Memory B cell (primary cell): Measurements from ENCODE around the gene CADM2.

Experiments
- ATAC-seq: fragments of 150-1000 bp; cut with Tn5 transposase; 2 replicates; pipeline ENCODE4 v1.10.0; 2021; ENCODE audit warnings: low read depth, mild to moderate bottlenecking, moderate library complexity
- DNase-seq, 2 donors: peaks; one replicate each; pipeline ENCODE4 v3.0.0; 2022; ENCODE audit warnings: low spot score in 2 of 2
- H3K27ac Mint-ChIP-seq: one replicate; pipeline ENCODE4 v1.8.0; 2022; ENCODE audit warnings: mild to moderate bottlenecking, moderate library complexity, mixed read lengths
- H3K27me3 Mint-ChIP-seq: one replicate; pipeline ENCODE4 v1.8.0; 2022; ENCODE audit warnings: mixed read lengths
- H3K36me3 Mint-ChIP-seq: one replicate; pipeline ENCODE4 v1.8.0; 2022; ENCODE audit warnings: mild to moderate bottlenecking, mixed read lengths
- H3K4me1 Mint-ChIP-seq: one replicate; pipeline ENCODE4 v1.8.0; 2022; ENCODE audit warnings: mixed read lengths
- H3K4me3 Mint-ChIP-seq: one replicate; pipeline ENCODE4 v1.8.0; 2022; ENCODE audit warnings: mild to moderate bottlenecking, moderate library complexity, mixed read lengths
- H3K9me3 Mint-ChIP-seq: one replicate; pipeline ENCODE4 v1.8.0; 2022; ENCODE audit warnings: mixed read lengths

Gene CADM2

DNA sequence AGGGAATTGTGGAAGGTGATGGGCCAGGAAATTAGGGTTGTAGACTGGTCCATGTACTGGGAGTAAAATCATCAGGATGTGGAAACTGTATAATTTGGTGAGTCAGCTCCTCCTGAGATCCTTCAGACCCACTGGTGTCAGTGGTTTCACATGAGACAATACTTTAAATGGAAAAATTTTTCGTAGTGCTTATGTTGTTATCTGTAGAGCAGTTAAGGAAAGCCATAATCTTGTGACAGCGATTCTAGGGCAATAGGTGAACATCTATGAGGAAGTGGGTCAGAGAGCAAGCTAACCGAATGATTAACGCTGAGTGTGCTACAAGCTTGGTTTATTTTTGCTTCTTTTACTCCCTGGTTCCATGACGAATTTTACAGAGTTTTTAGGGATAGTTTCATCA is 200.6 kb downstream of the CADM2 start:
- no peaks in the 10 kb centered on the region for H3K27me3 Mint-ChIP-seq
- H3K4me1 Mint-ChIP-seq = no peaks in the 10 kb centered on the region
- H3K36me3 Mint-ChIP-seq = no peaks in the 10 kb centered on the region
- H3K4me3 Mint-ChIP-seq = no peak overlapping the region
- no peak for DNase-seq
- H3K9me3 Mint-ChIP-seq = peaks cover 5% of the 10 kb centered on the region
- no peak overlapping the region for H3K27ac Mint-ChIP-seq
- no peak for ATAC-seq

DNA sequence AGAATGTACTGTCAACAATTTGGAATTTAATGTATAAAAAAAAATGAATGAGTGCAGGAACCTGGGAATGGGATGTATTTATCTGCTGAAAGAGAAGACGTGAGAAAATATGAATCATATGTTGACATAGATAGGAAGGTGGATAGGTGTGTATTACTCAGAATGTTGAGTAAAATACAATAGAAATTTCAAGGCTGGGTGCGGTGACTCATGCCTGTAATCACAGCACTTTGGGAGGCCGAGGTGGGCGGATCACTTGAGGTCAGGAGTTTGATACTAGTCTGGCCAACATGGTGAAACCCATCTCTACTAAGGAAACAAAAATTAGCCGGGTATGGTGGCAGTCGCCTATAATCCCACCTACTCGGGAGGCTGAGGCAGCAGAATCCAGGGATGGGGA is 202.8 kb downstream of the CADM2 start:
- no peak for DNase-seq
- H3K27me3 Mint-ChIP-seq = no peaks in the 10 kb centered on the region
- no peak overlapping the region for H3K27ac Mint-ChIP-seq
- no peaks in the 10 kb centered on the region for H3K4me1 Mint-ChIP-seq
- no peak for ATAC-seq
- H3K4me3 Mint-ChIP-seq = no peak overlapping the region
- H3K36me3 Mint-ChIP-seq = no peaks in the 10 kb centered on the region
- peaks cover 4% of the 10 kb centered on the region for H3K9me3 Mint-ChIP-seq

DNA sequence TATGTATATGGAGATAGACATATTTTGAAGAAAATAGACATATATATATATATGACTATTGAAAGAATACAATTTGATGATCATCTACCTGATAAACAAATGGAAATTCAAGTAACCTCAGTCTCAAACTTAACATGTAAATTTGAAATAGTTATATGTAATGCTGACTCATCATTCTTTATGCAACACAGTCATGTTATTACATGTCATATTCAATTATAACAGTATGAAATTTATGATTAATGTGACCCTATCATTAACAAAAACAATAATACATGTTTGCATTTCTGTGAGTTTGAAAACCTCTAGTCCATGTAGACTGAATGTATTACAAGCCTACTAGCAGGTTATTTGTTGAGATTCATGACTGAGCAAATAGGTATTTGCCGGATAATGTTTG is 204.1 kb downstream of the CADM2 start:
- no peaks in the 10 kb centered on the region for H3K4me1 Mint-ChIP-seq
- no peak for DNase-seq
- no peaks in the 10 kb centered on the region for H3K27me3 Mint-ChIP-seq

DNA sequence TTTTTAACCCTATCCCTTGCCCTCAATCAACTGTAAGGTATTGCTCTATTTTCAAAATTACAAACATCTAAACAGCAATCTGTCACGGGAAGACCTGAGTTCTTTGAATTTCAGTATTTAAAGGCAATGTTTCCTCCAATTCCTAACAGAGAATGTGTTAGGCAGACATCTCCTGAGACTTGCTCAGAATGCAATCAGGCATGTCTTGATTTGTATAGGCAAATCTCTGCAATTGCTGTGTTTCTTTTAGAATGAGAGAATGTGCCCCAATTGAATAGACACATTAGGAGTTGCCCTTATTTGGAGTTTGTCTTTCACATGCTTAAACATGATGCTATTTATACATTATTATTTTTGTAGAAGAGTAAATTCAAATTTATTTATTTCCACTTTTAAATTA is 205.6 kb downstream of the CADM2 start:
- Mint-ChIP-seq H3K9me3 (no peaks in the 10 kb centered on the region), H3K27ac (no peak overlapping the region)
- DNase-seq = no peak

More for the DNA sequence above, 204.1 kb downstream of the CADM2 start:
- H3K27ac Mint-ChIP-seq = no peak overlapping the region
- peaks cover 4% of the 10 kb centered on the region for H3K9me3 Mint-ChIP-seq
- no peaks in the 10 kb centered on the region for H3K36me3 Mint-ChIP-seq
- no peak for ATAC-seq
- H3K4me3 Mint-ChIP-seq = no peak overlapping the region

DNA sequence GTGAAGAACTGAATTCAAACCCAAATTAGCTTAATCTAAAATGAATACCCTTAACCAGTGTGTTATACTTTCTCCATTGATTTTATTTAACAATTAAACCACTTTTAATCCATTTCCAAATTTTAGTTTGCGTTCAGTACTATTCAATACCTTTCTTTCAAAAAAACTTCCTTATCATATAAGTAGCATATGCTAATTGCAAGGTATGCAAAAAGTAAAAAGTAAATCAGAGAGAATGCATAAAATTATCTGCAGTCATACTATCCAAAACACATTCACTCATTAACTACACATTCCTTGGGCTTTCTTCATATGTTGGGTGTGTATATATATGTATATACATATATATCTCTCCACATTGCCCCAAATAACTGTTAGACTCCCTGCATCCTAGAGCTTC is 208.8 kb downstream of the CADM2 start:
- Mint-ChIP-seq H3K4me1 (no peaks in the 10 kb centered on the region), H3K36me3 (no peaks in the 10 kb centered on the region), H3K4me3 (no peak overlapping the region), H3K27ac (no peak overlapping the region), H3K27me3 (no peaks in the 10 kb centered on the region), H3K9me3 (no peaks in the 10 kb centered on the region)
- DNase-seq (no peak), ATAC-seq (no peak)

More for the DNA sequence above, 205.6 kb downstream of the CADM2 start:
- Mint-ChIP-seq H3K36me3 (no peaks in the 10 kb centered on the region), H3K4me3 (no peak overlapping the region), H3K27me3 (no peaks in the 10 kb centered on the region), H3K4me1 (no peaks in the 10 kb centered on the region)
- ATAC-seq = no peak

DNA sequence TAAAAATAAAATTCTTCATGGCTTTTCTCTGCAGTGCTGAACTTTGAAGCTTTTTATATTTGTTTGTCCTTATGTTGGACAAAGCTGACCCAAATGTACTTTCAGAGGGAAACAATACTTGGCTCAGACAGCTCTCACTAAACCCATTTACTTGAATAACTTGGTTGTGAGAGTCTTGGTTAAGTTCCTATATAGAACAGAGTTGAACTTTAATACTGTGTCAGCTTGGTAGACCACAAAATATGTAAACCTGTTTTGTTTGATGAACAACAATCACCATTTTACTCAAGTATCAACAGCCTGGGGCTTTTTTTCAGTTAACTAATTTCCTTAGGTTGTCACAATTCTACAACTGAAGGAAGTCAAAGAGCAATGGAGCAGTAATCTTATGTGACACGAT is 211.9 kb downstream of the CADM2 start:
- Mint-ChIP-seq H3K27ac (no peak overlapping the region), H3K4me3 (no peak overlapping the region), H3K36me3 (no peaks in the 10 kb centered on the region), H3K9me3 (no peaks in the 10 kb centered on the region), H3K27me3 (no peaks in the 10 kb centered on the region), H3K4me1 (no peaks in the 10 kb centered on the region)
- ATAC-seq = no peak
- no peak for DNase-seq

DNA sequence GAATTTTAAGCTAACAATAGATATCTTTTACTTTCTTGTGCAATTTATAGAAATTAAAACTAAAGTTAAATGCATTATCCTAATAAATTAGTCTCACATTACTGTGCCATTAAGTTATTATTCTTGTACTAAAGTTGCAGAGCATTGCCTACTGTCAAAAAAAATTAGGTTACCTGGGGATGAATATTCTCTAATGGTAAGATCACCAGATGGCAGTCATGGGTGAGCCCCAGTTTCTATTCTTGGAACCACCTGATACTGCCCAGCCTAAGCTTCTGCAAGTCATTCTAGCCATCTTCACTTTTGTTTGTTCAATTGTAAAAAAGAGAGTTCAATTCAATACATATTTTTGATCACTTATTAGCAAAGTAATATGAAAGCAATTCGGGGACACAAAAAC is 213.2 kb downstream of the CADM2 start:
- no peaks in the 10 kb centered on the region for H3K9me3 Mint-ChIP-seq
- no peak overlapping the region for H3K27ac Mint-ChIP-seq
- no peaks in the 10 kb centered on the region for H3K27me3 Mint-ChIP-seq
- ATAC-seq = no peak
- no peaks in the 10 kb centered on the region for H3K4me1 Mint-ChIP-seq
- H3K36me3 Mint-ChIP-seq = no peaks in the 10 kb centered on the region
- no peak overlapping the region for H3K4me3 Mint-ChIP-seq
- DNase-seq = no peak

DNA sequence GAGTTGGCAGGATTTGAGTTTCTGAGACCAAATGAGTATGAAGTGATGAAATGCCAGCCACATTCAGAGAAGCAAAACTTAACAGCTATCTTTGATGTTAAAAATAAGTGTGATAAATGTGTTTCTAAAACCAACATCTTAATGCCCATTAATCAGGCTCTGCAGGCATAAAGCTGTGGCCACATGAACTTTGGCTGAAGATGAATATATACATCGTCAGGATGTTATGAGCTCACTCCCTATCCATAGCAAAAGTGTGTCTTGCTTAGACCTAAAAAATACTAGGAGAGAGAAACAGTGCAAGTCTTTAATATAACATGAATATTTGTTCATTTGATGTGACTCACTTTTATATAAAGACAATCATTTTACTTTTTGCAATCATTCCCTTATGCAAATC is 218.0 kb downstream of the CADM2 start:
- ATAC-seq = no peak
- Mint-ChIP-seq H3K4me1 (no peaks in the 10 kb centered on the region), H3K27ac (no peak overlapping the region)

DNA sequence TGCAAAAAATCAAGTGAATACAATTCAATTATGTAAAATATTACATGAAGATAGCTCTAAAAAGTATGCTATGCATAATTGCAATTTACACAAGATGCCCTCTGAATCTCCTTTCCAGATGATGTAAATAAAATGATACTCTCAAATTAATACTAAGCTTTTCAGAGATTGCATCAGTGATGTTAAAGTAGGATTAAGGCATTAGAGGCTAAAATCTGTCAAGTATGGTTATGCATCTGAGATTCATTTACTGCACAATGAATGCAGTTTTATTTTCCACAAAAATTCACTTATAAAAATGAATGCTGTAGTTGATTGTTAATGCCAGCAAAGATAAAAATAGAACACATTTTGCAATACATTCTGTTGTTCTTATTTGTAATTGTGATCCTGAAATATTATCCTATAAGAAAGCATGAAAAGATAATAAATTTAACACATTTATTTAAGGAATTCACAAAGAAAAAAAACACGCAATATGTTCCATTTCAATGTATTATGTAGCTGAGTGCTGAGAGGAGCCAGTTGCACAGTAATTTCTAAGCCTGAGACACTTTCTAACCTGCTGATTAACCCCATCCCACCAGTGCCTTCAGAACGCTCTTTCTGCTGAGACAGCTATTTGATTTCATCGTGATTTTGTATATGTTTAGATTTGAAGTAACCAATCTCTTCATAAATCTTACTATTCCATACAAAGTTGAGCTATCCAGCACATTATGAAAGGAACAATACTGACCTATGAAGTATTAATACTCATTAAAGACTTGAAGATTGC is 224.4 kb downstream of the CADM2 start:
- no peaks in the 10 kb centered on the region for H3K36me3 Mint-ChIP-seq
- DNase-seq (no peak), ATAC-seq (no peak)
- no peak overlapping the region for H3K4me3 Mint-ChIP-seq
- H3K4me1 Mint-ChIP-seq = no peaks in the 10 kb centered on the region
- H3K9me3 Mint-ChIP-seq = no peaks in the 10 kb centered on the region
- H3K27ac Mint-ChIP-seq = no peak overlapping the region
- H3K27me3 Mint-ChIP-seq = no peaks in the 10 kb centered on the region

More for the DNA sequence above, 218.0 kb downstream of the CADM2 start:
- Mint-ChIP-seq H3K9me3 (no peaks in the 10 kb centered on the region), H3K27me3 (no peaks in the 10 kb centered on the region), H3K4me3 (no peak overlapping the region), H3K36me3 (no peaks in the 10 kb centered on the region)
- DNase-seq = no peak

DNA sequence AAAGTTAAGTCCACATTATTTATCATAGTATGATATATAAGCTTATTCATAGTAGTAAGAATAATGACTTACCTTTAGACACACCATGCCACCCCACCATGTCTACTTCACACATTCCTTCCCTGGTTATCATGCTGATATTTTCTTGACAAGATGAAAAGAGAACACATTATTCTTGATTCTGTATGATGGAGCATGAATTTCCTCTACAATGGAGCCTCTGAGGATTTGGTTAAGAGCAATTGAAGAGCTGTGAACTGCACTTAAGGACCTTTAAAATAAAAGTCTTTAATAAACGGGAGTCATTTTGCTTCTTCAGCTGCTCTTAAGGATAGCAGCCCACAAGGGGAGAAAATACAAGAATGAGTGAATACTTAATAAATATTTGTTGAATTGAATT is 226.7 kb downstream of the CADM2 start:
- H3K9me3 Mint-ChIP-seq = peaks cover 1% of the 10 kb centered on the region
- no peak overlapping the region for H3K4me3 Mint-ChIP-seq
- no peaks in the 10 kb centered on the region for H3K27me3 Mint-ChIP-seq
- ATAC-seq (no peak), DNase-seq (no peak)
- no peaks in the 10 kb centered on the region for H3K36me3 Mint-ChIP-seq
- H3K27ac Mint-ChIP-seq = no peak overlapping the region
- no peaks in the 10 kb centered on the region for H3K4me1 Mint-ChIP-seq

DNA sequence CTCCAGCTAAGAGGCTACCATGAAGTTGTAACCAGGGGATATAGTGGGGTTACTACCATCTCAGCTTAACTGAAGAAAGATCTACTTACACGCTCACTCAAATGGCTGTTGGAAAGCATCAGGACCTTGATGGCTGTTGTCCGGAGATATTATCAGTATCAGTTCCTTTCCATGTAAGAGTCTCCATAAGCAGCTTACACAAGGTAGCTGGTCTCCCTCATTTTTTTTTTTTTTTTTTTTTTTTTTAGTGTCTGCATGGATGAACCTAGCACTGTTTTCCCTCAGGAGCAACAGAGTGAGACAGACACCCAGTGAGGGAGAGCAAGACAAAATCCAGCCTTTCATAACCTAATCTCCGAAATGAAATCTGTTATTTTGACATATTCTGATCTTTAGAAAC is 230.9 kb downstream of the CADM2 start:
- Mint-ChIP-seq H3K27ac (no peak overlapping the region), H3K27me3 (no peaks in the 10 kb centered on the region), H3K9me3 (peaks cover 5% of the 10 kb centered on the region), H3K4me1 (no peaks in the 10 kb centered on the region), H3K36me3 (no peaks in the 10 kb centered on the region), H3K4me3 (no peak overlapping the region)
- DNase-seq (no peak), ATAC-seq (no peak)

DNA sequence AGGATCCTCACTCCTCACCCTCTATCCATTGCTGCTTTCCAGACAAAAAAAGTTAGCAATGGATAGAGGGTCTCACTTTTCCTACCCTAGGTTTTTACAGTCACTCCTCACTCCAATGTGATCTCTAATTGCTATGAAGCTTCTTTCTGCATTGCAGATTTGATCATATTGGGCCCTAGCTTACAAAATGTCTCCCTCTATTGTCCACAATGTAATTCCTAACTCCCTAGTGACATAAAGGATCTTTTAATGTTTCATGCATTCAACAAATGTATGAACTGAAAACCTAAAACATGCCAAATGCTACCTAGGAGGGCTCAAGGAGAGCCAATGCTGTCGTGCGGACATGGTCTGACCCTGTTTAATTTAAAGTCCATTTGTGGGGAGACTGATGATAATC is 234.8 kb downstream of the CADM2 start:
- Mint-ChIP-seq H3K27me3 (no peaks in the 10 kb centered on the region), H3K9me3 (peaks cover 5% of the 10 kb centered on the region), H3K27ac (no peak overlapping the region), H3K36me3 (no peaks in the 10 kb centered on the region), H3K4me3 (no peak overlapping the region), H3K4me1 (no peaks in the 10 kb centered on the region)
- ATAC-seq (no peak), DNase-seq (no peak)

DNA sequence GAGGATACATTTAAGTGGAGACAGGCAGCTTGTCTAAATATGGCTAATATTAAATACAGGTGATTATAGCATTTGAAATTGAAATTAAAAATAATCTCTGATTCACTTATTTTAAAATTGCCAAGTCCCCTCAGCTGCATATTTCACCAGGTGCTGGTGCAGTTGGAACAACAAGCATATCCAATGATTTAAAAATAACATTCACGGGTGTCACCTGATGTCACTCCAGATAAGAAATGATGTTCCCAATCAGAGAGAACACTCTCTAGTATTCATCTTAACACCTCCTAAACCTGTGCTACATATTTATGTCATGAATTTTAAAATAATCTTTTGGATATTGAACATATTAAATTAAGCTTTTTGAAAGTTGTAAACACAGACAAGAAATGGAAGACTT is 249.9 kb downstream of the CADM2 start:
- Mint-ChIP-seq H3K4me3 (no peak overlapping the region), H3K27ac (no peak overlapping the region), H3K36me3 (no peaks in the 10 kb centered on the region), H3K9me3 (peaks cover 6% of the 10 kb centered on the region), H3K4me1 (no peaks in the 10 kb centered on the region), H3K27me3 (no peaks in the 10 kb centered on the region)
- DNase-seq (no peak), ATAC-seq (no peak)

DNA sequence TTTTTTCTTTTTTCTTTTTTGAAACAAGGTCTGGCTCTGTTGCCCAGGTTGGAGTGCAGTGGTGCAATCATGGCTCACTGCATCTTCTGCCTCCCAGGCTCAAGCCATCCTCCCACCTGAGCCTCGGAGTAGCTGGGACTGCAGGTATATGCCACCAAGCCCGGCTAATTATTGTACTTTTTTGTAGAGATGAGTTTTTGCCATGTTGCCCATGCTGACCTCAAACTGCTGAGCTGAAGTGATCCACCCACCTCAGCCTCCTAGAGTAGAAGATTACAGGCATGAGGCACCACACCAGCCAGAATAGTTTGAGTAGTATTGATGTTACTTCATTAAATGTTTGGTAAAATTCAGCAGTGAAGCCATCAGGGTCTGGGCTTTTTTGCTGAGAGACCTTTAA is 251.8 kb downstream of the CADM2 start:
- Mint-ChIP-seq H3K4me3 (no peak overlapping the region), H3K9me3 (peaks cover 6% of the 10 kb centered on the region), H3K4me1 (no peaks in the 10 kb centered on the region), H3K36me3 (no peaks in the 10 kb centered on the region), H3K27ac (no peak overlapping the region), H3K27me3 (no peaks in the 10 kb centered on the region)
- ATAC-seq (no peak), DNase-seq (no peak)

DNA sequence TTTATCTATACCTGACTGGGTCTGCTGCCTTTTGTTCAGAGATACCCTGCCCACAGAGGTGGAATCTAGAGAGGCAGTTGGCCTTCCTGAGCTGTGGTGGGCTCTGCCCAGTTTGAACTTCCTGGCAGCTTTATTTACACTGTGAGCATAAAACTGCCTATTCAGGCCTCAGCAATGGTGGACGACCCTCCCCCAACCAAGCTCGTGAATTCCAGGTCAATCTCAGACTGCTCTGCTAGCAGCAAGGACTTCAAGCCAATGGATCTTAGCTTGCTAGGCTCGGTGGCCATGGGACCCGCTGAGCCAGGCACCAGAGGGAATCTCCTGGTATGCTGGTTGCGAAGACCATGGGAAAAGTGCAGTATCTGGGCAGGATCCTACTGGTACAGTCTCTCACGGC is 270.2 kb downstream of the CADM2 start:
- Mint-ChIP-seq H3K4me1 (no peaks in the 10 kb centered on the region), H3K9me3 (peaks cover 7% of the 10 kb centered on the region), H3K4me3 (no peak overlapping the region), H3K27ac (no peak overlapping the region), H3K27me3 (no peaks in the 10 kb centered on the region), H3K36me3 (no peaks in the 10 kb centered on the region)
- DNase-seq (no peak), ATAC-seq (no peak)
